ENCODE measurements around the gene SLC8B1. TPM values are rescaled to one million over a fixed set of nuclear protein-coding genes. Genes with fewer than 3 reads are reported as not detected.

Gene SLC8B1
- total RNA-seq (10 to 100 TPM; 32.8 to 48.6 TPM), polyA plus RNA-seq (10 to 100 TPM in 1 of 2 donors, 1 to 10 TPM in 1; 8.1 to 46.6 TPM)
- long read RNA-seq, donor 1, partial matches to known transcripts = 45 of 73 reads
- long read RNA-seq, donor 1, other reads (novel, unspliced or antisense) = 23 of 73 reads
- long read RNA-seq, donor 2, partial matches to known transcripts = 29 of 48 reads
- long read RNA-seq, donor 2, other reads (novel, unspliced or antisense) = 15 of 48 reads

- intact Hi-C loops (cut with DNase I) = loop anchor here (2.0 to 5.0 kb wide), 2 partner anchors 24 to 148 kb away; partner anchors contain the start of genes DDX54 (in 1 of the 2), PLBD2 (in 1 of the 2) and RITA1 (in 1 of the 2)
- H3K36me3 ChIP-seq (ENCODE audit: control insufficient read depth in 1 of 2, insufficient read depth in 2 of 2, low read length in 1 of 2) = no peaks in the 10 kb centered on the region
- H3K27me3 ChIP-seq (ENCODE audit: control insufficient read depth in 1 of 2, insufficient read depth in 2 of 2, low read length in 1 of 2) = no peaks in the 10 kb centered on the region
- DNase-seq = peak; percentile 92 to 96
- no peaks in the 10 kb centered on the region for H3K9me3 ChIP-seq (ENCODE audit: control insufficient read depth, low read length)
- peak; percentile 99 for ATAC-seq (ENCODE audit: low FRiP score)
- no peaks in the 10 kb centered on the region for H3K4me1 ChIP-seq (ENCODE audit: control insufficient read depth in 1 of 2, insufficient read depth in 2 of 2, low read length in 2 of 2)
- 1% methylated on average over 38 to 62 of the region's 62 CpGs for WGBS, 2 donors
- H3K27ac ChIP-seq (ENCODE audit: low read depth in 1 of 2, low read length in 2 of 2) = peak within 1 kb of the TSS in 1 of 2 donors; percentile 20
- H3K4me3 ChIP-seq (ENCODE audit: low read length in 2 of 2) = peak within 1 kb of the TSS; percentile 65 to 77
Observed at GRCh38 chr12:113334786-113335539, at the start of gene SLC8B1. Gene SLC8B1 (minus strand): TSS chr12:113335109. CDS start chr12:113332878, 2,231 bp downstream.

- no peaks in the 10 kb centered on the region for H3K4me1 ChIP-seq (ENCODE audit: control insufficient read depth in 1 of 2, insufficient read depth in 2 of 2, low read length in 2 of 2)
- H3K36me3 ChIP-seq (ENCODE audit: control insufficient read depth in 1 of 2, insufficient read depth in 2 of 2, low read length in 1 of 2) = peaks cover 3 to 5% of the 10 kb centered on the region in 2 donors
- 93 to 96% methylated on average over 4 of the region's 4 CpGs for WGBS, 2 donors
- H3K9me3 ChIP-seq (ENCODE audit: control insufficient read depth, low read length) = no peaks in the 10 kb centered on the region
- H3K27ac ChIP-seq (ENCODE audit: low read depth in 1 of 2, low read length in 2 of 2) = no peak overlapping the region
- H3K4me3 ChIP-seq (ENCODE audit: low read length in 2 of 2) = no peak overlapping the region
- DNase-seq (no peak), ATAC-seq (ENCODE audit: low FRiP score) (no peak)
- intact Hi-C loops (cut with DNase I) = no loop called here
- H3K27me3 ChIP-seq (ENCODE audit: control insufficient read depth in 1 of 2, insufficient read depth in 2 of 2, low read length in 1 of 2) = no peaks in the 10 kb centered on the region
Observed at GRCh38 chr12:113382206-113382605, 47.3 kb upstream of the SLC8B1 start.

GRCh38 chr12:113381220-113381619, 46.3 kb upstream of the SLC8B1 start:
- 74 to 81% methylated on average over 11 of the region's 11 CpGs for WGBS, 2 donors
- Histone ChIP-seq H3K27ac (ENCODE audit: low read depth in 1 of 2, low read length in 2 of 2) (no peak overlapping the region), H3K4me3 (ENCODE audit: low read length in 2 of 2) (no peak overlapping the region), H3K9me3 (ENCODE audit: control insufficient read depth, low read length) (no peaks in the 10 kb centered on the region), H3K4me1 (ENCODE audit: control insufficient read depth in 1 of 2, insufficient read depth in 2 of 2, low read length in 2 of 2) (no peaks in the 10 kb centered on the region), H3K27me3 (ENCODE audit: control insufficient read depth in 1 of 2, insufficient read depth in 2 of 2, low read length in 1 of 2) (no peaks in the 10 kb centered on the region), H3K36me3 (ENCODE audit: control insufficient read depth in 1 of 2, insufficient read depth in 2 of 2, low read length in 1 of 2) (peaks cover 3 to 5% of the 10 kb centered on the region in 2 donors)
- intact Hi-C loops (cut with DNase I) = no loop called here
- ATAC-seq (ENCODE audit: low FRiP score) = no peak
- DNase-seq = no peak

GRCh38 chr12:113378291-113378690, 43.4 kb upstream of the SLC8B1 start:
- WGBS, 2 donors = 85 to 87% methylated on average over 3 of the region's 3 CpGs
- ATAC-seq (ENCODE audit: low FRiP score) = no peak
- Histone ChIP-seq H3K9me3 (ENCODE audit: control insufficient read depth, low read length) (no peaks in the 10 kb centered on the region), H3K27ac (ENCODE audit: low read depth in 1 of 2, low read length in 2 of 2) (no peak overlapping the region), H3K36me3 (ENCODE audit: control insufficient read depth in 1 of 2, insufficient read depth in 2 of 2, low read length in 1 of 2) (peaks cover under 1 to 10% of the 10 kb centered on the region in 2 donors), H3K4me3 (ENCODE audit: low read length in 2 of 2) (no peak overlapping the region), H3K27me3 (ENCODE audit: control insufficient read depth in 1 of 2, insufficient read depth in 2 of 2, low read length in 1 of 2) (no peaks in the 10 kb centered on the region), H3K4me1 (ENCODE audit: control insufficient read depth in 1 of 2, insufficient read depth in 2 of 2, low read length in 2 of 2) (no peaks in the 10 kb centered on the region)
- no peak for DNase-seq
- intact Hi-C loops (cut with DNase I) = no loop called here

GRCh38 chr12:113374823-113375428, 40.0 kb upstream of the SLC8B1 start:
- 93 to 96% methylated on average over 4 of the region's 4 CpGs for WGBS, 2 donors
- Histone ChIP-seq H3K4me3 (ENCODE audit: low read length in 2 of 2) (no peak overlapping the region), H3K27me3 (ENCODE audit: control insufficient read depth in 1 of 2, insufficient read depth in 2 of 2, low read length in 1 of 2) (no peaks in the 10 kb centered on the region), H3K4me1 (ENCODE audit: control insufficient read depth in 1 of 2, insufficient read depth in 2 of 2, low read length in 2 of 2) (no peaks in the 10 kb centered on the region), H3K27ac (ENCODE audit: low read depth in 1 of 2, low read length in 2 of 2) (no peak overlapping the region), H3K36me3 (ENCODE audit: control insufficient read depth in 1 of 2, insufficient read depth in 2 of 2, low read length in 1 of 2) (peaks cover 2 to 12% of the 10 kb centered on the region in 2 donors), H3K9me3 (ENCODE audit: control insufficient read depth, low read length) (no peaks in the 10 kb centered on the region)
- DNase-seq (no peak), ATAC-seq (ENCODE audit: low FRiP score) (no peak)
- intact Hi-C loops (cut with DNase I) = no loop called here

- Histone ChIP-seq H3K4me1 (ENCODE audit: control insufficient read depth in 1 of 2, insufficient read depth in 2 of 2, low read length in 2 of 2) (no peaks in the 10 kb centered on the region), H3K27me3 (ENCODE audit: control insufficient read depth in 1 of 2, insufficient read depth in 2 of 2, low read length in 1 of 2) (no peaks in the 10 kb centered on the region), H3K9me3 (ENCODE audit: control insufficient read depth, low read length) (no peaks in the 10 kb centered on the region), H3K36me3 (ENCODE audit: control insufficient read depth in 1 of 2, insufficient read depth in 2 of 2, low read length in 1 of 2) (peaks cover 2 to 12% of the 10 kb centered on the region in 2 donors), H3K27ac (ENCODE audit: low read depth in 1 of 2, low read length in 2 of 2) (no peak overlapping the region), H3K4me3 (ENCODE audit: low read length in 2 of 2) (no peak overlapping the region)
- ATAC-seq (ENCODE audit: low FRiP score) = no peak
- intact Hi-C loops (cut with DNase I) = no loop called here
- no peak for DNase-seq
- 80 to 81% methylated on average over 3 of the region's 3 CpGs for WGBS, 2 donors
Observed at GRCh38 chr12:113373969-113374368, 39.1 kb upstream of the SLC8B1 start.

- H3K4me1 ChIP-seq (ENCODE audit: control insufficient read depth in 1 of 2, insufficient read depth in 2 of 2, low read length in 2 of 2) = no peaks in the 10 kb centered on the region
- H3K4me3 ChIP-seq (ENCODE audit: low read length in 2 of 2) = no peak overlapping the region
- DNase-seq (no peak), ATAC-seq (ENCODE audit: low FRiP score) (no peak)
- peaks cover 2 to 12% of the 10 kb centered on the region in 2 donors for H3K36me3 ChIP-seq (ENCODE audit: control insufficient read depth in 1 of 2, insufficient read depth in 2 of 2, low read length in 1 of 2)
- no peaks in the 10 kb centered on the region for H3K9me3 ChIP-seq (ENCODE audit: control insufficient read depth, low read length)
- 95 to 96% methylated on average over 3 of the region's 3 CpGs for WGBS, 2 donors
- no peak overlapping the region for H3K27ac ChIP-seq (ENCODE audit: low read depth in 1 of 2, low read length in 2 of 2)
- no peaks in the 10 kb centered on the region for H3K27me3 ChIP-seq (ENCODE audit: control insufficient read depth in 1 of 2, insufficient read depth in 2 of 2, low read length in 1 of 2)
- intact Hi-C loops (cut with DNase I) = no loop called here
Observed at GRCh38 chr12:113373440-113373839, 38.5 kb upstream of the SLC8B1 start.

GRCh38 chr12:113372371-113372770, 37.5 kb upstream of the SLC8B1 start:
- Histone ChIP-seq H3K9me3 (ENCODE audit: control insufficient read depth, low read length) (no peaks in the 10 kb centered on the region), H3K4me3 (ENCODE audit: low read length in 2 of 2) (no peak overlapping the region), H3K27me3 (ENCODE audit: control insufficient read depth in 1 of 2, insufficient read depth in 2 of 2, low read length in 1 of 2) (no peaks in the 10 kb centered on the region), H3K4me1 (ENCODE audit: control insufficient read depth in 1 of 2, insufficient read depth in 2 of 2, low read length in 2 of 2) (no peaks in the 10 kb centered on the region), H3K27ac (ENCODE audit: low read depth in 1 of 2, low read length in 2 of 2) (no peak overlapping the region), H3K36me3 (ENCODE audit: control insufficient read depth in 1 of 2, insufficient read depth in 2 of 2, low read length in 1 of 2) (peaks cover 2 to 12% of the 10 kb centered on the region in 2 donors)
- WGBS, 2 donors = 94 to 95% methylated on average over 6 to 9 of the region's 9 CpGs
- DNase-seq (no peak), ATAC-seq (ENCODE audit: low FRiP score) (no peak)
- intact Hi-C loops (cut with DNase I) = no loop called here

Data from aorta (tissue), 5 donors.